NB4 (cell line): ENCODE data around the gene STOX1.

Experiments
- CTCF ChIP-seq: IDR thresholded peaks from one replicate; pipeline ENCODE4 v1.5.1; 2012; ENCODE audit warnings: low read depth, low read length
- POLR2A ChIP-seq: IDR thresholded peaks from 2 replicates; pipeline ENCODE4 v1.6.1; 2011; ENCODE audit warnings: mild to moderate bottlenecking; ENCODE audit not compliant: insufficient read length; ENCODE audit errors: extremely low read depth

GRCh38 chr10:68934994-68935393 lies 107.7 kb downstream of the STOX1 start:
- TF ChIP-seq CTCF (no peak), POLR2A (no peak)
